Chondrocyte (in vitro differentiated cells): ENCODE measurements around the gene GALNT9. TPM values are rescaled to one million over a fixed set of nuclear protein-coding genes. Genes with fewer than 3 reads are reported as not detected.

ENCODE experiments used
- DNase-seq: peaks from one replicate; pipeline ENCODE4 v3.0.0; 2021; ENCODE audit warnings: mixed read lengths, low spot score
- H3K27ac Mint-ChIP-seq: one replicate; pipeline ENCODE4 v1.8.0; 2021; ENCODE audit warnings: mild to moderate bottlenecking, moderate library complexity, mixed read lengths; ENCODE audit not compliant: unreplicated experiment
- H3K27me3 Mint-ChIP-seq: 2 replicates; pipeline ENCODE4 v1.8.0; 2021; ENCODE audit warnings: low read depth, mixed read lengths
- H3K36me3 Mint-ChIP-seq: 2 replicates; pipeline ENCODE4 v1.8.0; 2021; ENCODE audit warnings: low read depth, mixed read lengths
- H3K4me1 Mint-ChIP-seq: 2 replicates; pipeline ENCODE4 v1.8.0; 2021; ENCODE audit warnings: low read depth, mild to moderate bottlenecking, mixed read lengths
- H3K4me3 Mint-ChIP-seq: one replicate; pipeline ENCODE4 v1.8.0; 2021; ENCODE audit warnings: mild to moderate bottlenecking, moderate library complexity, mixed read lengths; ENCODE audit not compliant: unreplicated experiment
- H3K9me3 Mint-ChIP-seq: 2 replicates; pipeline ENCODE4 v1.8.0; 2021; ENCODE audit warnings: low read depth, mixed read lengths
- total RNA-seq: library from RNA; stranded (reverse); gene quantifications from 3 replicates; pipeline ENCODE4 v1.2.1, GENCODE V29; 2021
- TF ChIP-seq, protein P1 (sequence below): fragments of 200-600 bp; sonication (generic); IDR thresholded peaks from 2 replicates; pipeline ENCODE4 v1.5.0; 2021; ENCODE audit warnings: antibody characterized with exemption, mild to moderate bottlenecking, moderate library complexity

GALNT9 gene
- total RNA-seq, 1 donor from 2014 or later, result not detected

DNA sequence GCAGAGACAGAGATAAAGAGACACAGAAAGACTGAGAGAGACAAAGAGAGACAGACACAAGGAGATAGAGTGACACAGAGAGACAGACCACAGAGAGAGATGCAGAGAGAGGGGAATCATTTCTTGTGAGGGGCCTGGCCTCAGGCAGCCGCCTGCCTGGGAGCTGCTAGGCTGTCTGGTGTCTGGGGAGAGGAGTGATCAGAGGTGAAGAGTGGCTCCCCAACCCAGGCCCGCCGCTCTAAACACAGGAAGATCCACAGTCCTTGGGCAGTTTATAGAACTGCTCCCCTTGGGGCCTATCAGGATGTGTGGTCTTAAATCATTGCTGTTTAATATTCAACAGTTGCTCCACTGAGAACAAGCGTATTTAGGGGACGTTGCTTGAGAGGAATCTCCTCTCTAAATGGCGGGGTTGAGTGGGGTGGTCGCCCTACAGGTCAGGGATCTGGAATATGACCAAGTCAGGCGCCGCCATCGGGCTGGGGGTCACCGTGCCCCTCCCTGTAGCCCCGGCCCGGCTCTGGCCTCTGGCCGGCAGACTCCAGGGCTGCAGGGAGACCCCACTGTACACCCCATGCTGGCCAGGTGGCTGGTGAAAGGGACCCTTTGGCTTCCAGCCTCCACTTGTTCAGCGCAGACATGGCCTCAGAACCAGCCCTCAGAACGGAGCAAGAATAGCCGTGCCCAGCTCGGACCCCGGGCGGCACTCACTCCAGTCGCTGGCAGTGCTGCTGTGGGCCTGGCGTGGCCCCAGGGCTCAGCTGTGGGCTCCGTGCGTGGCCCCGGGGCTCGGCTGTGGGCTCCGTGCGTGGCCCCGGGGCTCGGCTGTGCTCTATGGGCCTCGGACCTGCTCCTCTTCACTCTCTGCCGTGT is 89.4 kb downstream of the GALNT9 start:
- Mint-ChIP-seq H3K36me3 (no peaks in the 10 kb centered on the region), H3K27me3 (peaks cover 21% of the 10 kb centered on the region), H3K9me3 (no peaks in the 10 kb centered on the region), H3K27ac (no peak overlapping the region), H3K4me3 (no peak overlapping the region), H3K4me1 (no peaks in the 10 kb centered on the region)
- TF ChIP-seq, protein P1, sequence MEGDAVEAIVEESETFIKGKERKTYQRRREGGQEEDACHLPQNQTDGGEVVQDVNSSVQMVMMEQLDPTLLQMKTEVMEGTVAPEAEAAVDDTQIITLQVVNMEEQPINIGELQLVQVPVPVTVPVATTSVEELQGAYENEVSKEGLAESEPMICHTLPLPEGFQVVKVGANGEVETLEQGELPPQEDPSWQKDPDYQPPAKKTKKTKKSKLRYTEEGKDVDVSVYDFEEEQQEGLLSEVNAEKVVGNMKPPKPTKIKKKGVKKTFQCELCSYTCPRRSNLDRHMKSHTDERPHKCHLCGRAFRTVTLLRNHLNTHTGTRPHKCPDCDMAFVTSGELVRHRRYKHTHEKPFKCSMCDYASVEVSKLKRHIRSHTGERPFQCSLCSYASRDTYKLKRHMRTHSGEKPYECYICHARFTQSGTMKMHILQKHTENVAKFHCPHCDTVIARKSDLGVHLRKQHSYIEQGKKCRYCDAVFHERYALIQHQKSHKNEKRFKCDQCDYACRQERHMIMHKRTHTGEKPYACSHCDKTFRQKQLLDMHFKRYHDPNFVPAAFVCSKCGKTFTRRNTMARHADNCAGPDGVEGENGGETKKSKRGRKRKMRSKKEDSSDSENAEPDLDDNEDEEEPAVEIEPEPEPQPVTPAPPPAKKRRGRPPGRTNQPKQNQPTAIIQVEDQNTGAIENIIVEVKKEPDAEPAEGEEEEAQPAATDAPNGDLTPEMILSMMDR, result no peak
- DNase-seq, result peak; percentile 71

DNA sequence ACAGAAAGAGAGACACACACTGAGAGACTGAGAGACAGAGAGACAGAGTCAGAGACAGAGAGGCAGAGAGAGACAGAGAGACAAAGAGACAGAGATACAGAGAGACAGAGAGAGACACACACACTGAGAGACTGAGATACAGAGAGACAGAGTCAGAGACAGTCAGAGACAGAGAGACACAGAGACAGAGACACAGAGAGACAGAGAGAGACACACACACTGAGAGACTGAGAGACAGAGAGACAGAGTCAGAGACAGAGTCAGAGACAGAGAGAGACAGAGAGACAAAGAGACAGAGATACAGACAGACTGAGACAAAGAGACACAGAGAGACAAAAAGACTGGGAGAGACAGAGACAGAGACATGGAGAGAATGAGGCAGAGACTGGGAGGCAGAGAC is 90.0 kb downstream of the GALNT9 start:
- peaks cover 22% of the 10 kb centered on the region for H3K27me3 Mint-ChIP-seq
- TF ChIP-seq, protein P1, result no peak
- DNase-seq, result no peak
- no peaks in the 10 kb centered on the region for H3K36me3 Mint-ChIP-seq
- H3K4me1 Mint-ChIP-seq, result no peaks in the 10 kb centered on the region
- H3K9me3 Mint-ChIP-seq, result no peaks in the 10 kb centered on the region
- H3K27ac Mint-ChIP-seq, result no peak overlapping the region
- no peak overlapping the region for H3K4me3 Mint-ChIP-seq

DNA sequence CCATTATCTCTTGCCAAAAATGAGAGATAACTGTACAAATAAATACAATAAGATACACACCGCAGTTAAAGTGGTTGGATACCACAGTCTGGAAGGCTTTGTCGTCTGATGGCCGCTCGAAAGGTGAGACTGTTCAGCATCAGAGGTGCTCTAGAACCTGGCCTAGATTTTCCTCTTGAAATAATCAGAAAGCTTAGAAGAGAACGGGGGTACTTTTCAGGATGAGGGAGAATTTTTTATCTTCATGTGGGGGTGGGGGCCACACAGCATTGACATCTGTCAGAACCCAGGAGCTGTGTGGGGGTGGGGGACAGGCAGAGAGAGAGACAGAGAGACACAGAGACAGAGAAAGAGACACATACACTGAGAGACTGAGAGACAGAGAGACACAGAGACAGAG is 90.5 kb downstream of the GALNT9 start:
- no peaks in the 10 kb centered on the region for H3K4me1 Mint-ChIP-seq
- peaks cover 22% of the 10 kb centered on the region for H3K27me3 Mint-ChIP-seq
- TF ChIP-seq, protein P1, result no peak

DNA sequence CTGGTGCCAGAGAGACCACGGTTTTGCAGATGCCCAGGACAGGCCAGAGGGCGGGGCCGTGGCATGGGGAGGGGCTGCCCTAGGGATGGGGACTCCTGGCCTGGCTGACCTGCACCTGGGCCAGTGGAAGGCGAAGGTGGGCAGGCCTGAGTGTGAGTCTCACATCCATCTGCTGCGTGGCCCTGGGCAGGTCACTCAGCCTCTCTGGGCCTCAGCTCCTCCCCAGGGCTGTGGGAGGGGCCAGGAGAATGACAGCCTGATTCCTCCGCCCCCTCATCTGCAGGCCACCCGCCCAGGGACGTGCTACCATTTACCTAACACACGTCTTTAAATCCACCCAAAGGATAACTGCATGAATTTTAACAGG is 90.9 kb downstream of the GALNT9 start:
- no peak overlapping the region for H3K27ac Mint-ChIP-seq
- TF ChIP-seq, protein P1, result no peak
- no peaks in the 10 kb centered on the region for H3K36me3 Mint-ChIP-seq
- H3K4me1 Mint-ChIP-seq, result no peaks in the 10 kb centered on the region
- no peaks in the 10 kb centered on the region for H3K9me3 Mint-ChIP-seq
- peaks cover 22% of the 10 kb centered on the region for H3K27me3 Mint-ChIP-seq
- DNase-seq, result peak; percentile 78
- H3K4me3 Mint-ChIP-seq, result no peak overlapping the region

More for the DNA sequence above, 90.5 kb downstream of the GALNT9 start:
- peak; percentile 10 for DNase-seq
- H3K4me3 Mint-ChIP-seq, result no peak overlapping the region
- no peak overlapping the region for H3K27ac Mint-ChIP-seq
- H3K36me3 Mint-ChIP-seq, result no peaks in the 10 kb centered on the region
- no peaks in the 10 kb centered on the region for H3K9me3 Mint-ChIP-seq

DNA sequence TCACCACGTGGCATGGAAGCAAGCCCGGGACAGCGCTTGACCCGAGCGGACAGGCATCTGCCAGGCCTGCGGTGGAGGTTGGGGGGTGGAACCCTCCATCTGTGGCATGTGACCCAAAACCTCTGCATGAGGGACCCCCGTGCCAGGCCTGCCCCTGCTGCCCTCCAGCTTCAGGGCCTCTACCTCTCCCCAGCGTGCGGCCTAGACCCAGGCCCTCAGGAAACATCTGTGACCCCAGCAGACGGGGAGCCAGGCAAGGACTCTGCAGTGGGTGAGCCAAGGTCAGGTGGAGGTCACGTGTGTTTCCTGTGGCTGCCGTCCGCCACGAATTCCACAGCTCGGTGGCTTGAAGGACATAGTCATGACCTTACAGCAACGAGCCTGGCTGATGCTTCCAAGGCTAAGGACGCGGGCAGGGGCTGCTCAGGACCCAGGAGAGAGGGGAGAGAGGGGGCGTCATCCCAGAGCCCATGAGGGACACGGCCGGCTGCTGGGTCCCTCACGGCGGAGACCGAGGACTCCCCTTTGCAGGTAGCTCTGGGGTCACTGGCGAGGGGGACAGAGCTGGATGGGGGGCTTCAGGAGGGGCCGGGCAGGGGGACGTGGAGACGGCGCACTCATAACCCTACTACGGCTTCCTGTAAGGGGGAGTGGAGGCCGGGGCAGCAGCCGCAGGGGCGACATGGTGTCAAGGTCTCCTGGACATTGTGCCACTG is 91.5 kb downstream of the GALNT9 start:
- DNase-seq, result peak; percentile 80
- Mint-ChIP-seq H3K36me3 (no peaks in the 10 kb centered on the region), H3K4me1 (no peaks in the 10 kb centered on the region), H3K27ac (no peak overlapping the region), H3K27me3 (peaks cover 22% of the 10 kb centered on the region), H3K9me3 (no peaks in the 10 kb centered on the region), H3K4me3 (no peak overlapping the region)
- TF ChIP-seq, protein P1, result no peak
